ENCODE results near the gene CGA.

GRCh38 chr6:87136963-87137362 is 42.1 kb upstream of the CGA start:
- TF ChIP-seq ZNF274 (IDR thresholded peaks at IDR 0.05; ENCODE audit: low read depth, low read length) (no peak), YY1 (IDR thresholded peaks at IDR 0.05; ENCODE audit: insufficient read depth, insufficient read length) (no peak)
